ENCODE data around the gene KLF15.

KLF15 gene

GRCh38 chr3:126370055-126370454 lies 12.8 kb upstream of the KLF15 start:
- TF ChIP-seq, protein P1, sequence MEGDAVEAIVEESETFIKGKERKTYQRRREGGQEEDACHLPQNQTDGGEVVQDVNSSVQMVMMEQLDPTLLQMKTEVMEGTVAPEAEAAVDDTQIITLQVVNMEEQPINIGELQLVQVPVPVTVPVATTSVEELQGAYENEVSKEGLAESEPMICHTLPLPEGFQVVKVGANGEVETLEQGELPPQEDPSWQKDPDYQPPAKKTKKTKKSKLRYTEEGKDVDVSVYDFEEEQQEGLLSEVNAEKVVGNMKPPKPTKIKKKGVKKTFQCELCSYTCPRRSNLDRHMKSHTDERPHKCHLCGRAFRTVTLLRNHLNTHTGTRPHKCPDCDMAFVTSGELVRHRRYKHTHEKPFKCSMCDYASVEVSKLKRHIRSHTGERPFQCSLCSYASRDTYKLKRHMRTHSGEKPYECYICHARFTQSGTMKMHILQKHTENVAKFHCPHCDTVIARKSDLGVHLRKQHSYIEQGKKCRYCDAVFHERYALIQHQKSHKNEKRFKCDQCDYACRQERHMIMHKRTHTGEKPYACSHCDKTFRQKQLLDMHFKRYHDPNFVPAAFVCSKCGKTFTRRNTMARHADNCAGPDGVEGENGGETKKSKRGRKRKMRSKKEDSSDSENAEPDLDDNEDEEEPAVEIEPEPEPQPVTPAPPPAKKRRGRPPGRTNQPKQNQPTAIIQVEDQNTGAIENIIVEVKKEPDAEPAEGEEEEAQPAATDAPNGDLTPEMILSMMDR (IDR thresholded peaks at IDR 0.05; ENCODE audit: borderline replicate concordance, insufficient read depth, low read depth, low read length): no peak
- H3K4me3 ChIP-seq (ENCODE audit: low read depth, low read length): no peak overlapping the region

DNA sequence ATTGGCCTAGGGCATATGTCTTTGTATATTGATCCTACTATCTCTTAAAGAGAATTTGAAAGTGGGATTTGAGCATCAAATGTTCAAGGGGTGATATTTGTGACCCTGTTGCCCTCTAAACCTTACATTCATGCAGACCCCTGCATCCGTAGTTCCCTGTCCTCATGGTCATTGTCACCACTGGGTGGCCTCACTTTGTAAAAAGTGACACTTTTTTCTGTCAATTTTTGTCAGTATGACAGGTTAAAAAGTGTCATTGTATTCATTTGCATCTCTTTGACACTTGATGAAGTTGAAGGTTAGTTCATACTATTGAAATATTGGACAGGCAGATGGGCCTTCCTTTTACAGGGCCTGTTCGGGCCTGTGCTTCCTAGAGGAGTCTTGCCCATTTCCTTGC lies 12.3 kb upstream of the KLF15 start:
- no peak overlapping the region for H3K4me3 ChIP-seq (ENCODE audit: low read depth, low read length)
- TF ChIP-seq, protein P1 (IDR thresholded peaks at IDR 0.05; ENCODE audit: borderline replicate concordance, insufficient read depth, low read depth, low read length): no peak

DNA sequence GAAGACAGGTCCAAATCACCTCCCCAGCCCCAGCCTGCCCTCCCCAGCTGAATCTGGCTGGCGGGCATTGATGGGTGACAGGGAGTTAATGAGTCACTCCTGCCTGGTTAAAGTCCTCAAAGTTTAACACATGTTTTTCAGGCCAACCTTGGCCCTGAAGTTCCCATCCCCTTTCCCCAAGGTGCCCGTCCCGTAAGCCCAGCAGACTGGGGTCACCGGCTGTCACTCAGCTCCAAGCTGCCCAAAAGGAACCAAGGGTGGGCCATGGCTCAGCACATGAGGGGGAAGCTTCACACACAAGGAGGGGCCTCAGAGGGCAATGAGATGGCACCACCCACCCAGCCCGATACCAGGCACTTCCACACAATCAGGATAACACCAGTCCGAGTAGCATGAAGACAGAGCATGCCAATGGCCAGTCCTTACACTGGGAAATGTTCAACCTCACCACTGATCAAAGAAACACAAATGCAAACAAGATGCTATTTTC lies 10.2 kb upstream of the KLF15 start:
- TF ChIP-seq, protein P1 (IDR thresholded peaks at IDR 0.05; ENCODE audit: borderline replicate concordance, insufficient read depth, low read depth, low read length): no peak

GRCh38 chr3:126365351-126366277 lies 8.4 kb upstream of the KLF15 start:
- TF ChIP-seq, protein P1 (IDR thresholded peaks at IDR 0.05; ENCODE audit: borderline replicate concordance, insufficient read depth, low read depth, low read length): no peak

More for the DNA sequence above, 10.2 kb upstream of the KLF15 start:
- H3K4me3 ChIP-seq (ENCODE audit: low read depth, low read length): no peak overlapping the region

DNA sequence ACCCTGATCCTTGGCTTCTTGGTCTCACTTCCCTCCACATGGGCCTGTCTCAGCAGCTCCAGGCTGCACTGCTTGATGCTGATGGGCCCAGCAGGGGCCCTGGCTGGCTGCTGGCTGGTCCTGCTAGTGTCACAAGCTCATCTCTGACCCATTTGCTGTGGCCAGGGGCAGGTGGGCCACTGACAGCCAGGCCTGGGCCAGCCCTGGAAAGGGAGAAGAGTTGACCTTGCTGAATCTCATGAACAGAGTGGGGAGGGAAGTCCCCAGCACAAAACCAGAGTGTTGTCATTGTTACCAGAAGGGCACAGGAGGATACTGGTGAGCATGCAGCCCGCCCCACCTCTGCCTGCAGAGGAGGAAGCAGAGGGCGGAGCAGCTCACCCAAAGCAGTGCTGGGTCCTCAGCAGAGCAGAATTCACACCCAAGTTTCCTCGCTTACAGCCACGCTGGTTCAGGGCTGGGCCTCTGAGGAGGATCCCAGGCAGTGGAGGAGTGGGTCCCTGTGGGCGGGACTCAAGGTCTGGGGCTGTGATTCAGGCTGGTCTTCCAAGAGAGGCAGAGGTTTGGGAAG lies 7.6 kb upstream of the KLF15 start:
- H3K4me3 ChIP-seq (ENCODE audit: low read depth, low read length): no peak overlapping the region
- TF ChIP-seq, protein P1 (IDR thresholded peaks at IDR 0.05; ENCODE audit: borderline replicate concordance, insufficient read depth, low read depth, low read length): no peak

More at GRCh38 chr3:126365351-126366277, 8.4 kb upstream of the KLF15 start:
- no peak overlapping the region for H3K4me3 ChIP-seq (ENCODE audit: low read depth, low read length)

DNA sequence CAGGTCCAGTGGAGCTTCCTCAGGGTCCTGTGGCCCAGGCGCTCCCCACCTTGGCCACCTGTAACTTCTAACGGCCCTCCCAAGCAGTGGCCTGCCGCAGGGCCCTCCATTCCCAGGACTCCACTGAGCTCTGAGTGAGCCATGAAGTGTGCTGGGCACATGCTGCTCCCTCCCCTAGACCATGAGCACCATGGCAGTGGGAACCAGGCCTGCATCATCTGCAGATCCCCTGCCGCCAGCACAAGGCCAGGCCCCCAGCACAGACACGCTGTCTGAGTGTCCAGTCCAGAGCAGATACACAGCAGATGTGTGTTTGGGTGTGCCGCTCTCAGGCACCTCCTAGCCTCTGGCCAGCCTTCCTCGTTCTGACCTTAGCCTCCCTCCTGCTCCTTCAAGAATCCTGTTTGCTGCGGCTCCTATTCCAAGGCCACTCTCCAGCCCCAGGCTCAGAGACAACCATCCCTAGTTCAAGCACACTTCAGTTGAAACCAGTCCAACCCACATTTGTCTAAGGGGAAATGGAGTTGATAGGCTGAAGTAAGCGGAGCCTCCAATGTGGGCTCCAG lies 7.0 kb upstream of the KLF15 start:
- TF ChIP-seq, protein P1 (IDR thresholded peaks at IDR 0.05; ENCODE audit: borderline replicate concordance, insufficient read depth, low read depth, low read length): no peak
- no peak overlapping the region for H3K4me3 ChIP-seq (ENCODE audit: low read depth, low read length)

Measured in GM12875 (cell line).